ENCODE data around the gene MRTFA.

GRCh38 chr22:40411506-40411861 is 225.0 kb downstream of the MRTFA start:
- TF ChIP-seq POLR2A (IDR thresholded peaks at IDR 0.05), result no peak
- TF ChIP-seq CTCF (IDR thresholded peaks at IDR 0.05), result no peak

Measured in prostate gland (tissue), 2 donors.